H1 (cell line): ENCODE results near the gene AK2. TPM values are rescaled to one million over a fixed set of nuclear protein-coding genes. Genes with fewer than 3 reads are reported as not detected.

Experiments used
- CTCF ChIA-PET: fragments of 300-600 bp; sonication (Branson Sonifier 250); formaldehyde crosslinking; loops from one replicate; lab custom pipeline; 2021; ENCODE audit not compliant: partially characterized antibody; lab: Charles Lee
- POLR2A ChIA-PET: fragments of 300-600 bp; sonication (Branson Sonifier 250); formaldehyde crosslinking; loops from one replicate; lab custom pipeline; 2021; ENCODE audit warnings: inconsistent platforms; ENCODE audit not compliant: partially characterized antibody; lab: Charles Lee
- DNase-seq, 2 experiments: peaks; one replicate each; pipeline versions ENCODE4 v3.0.0 to v3.0.0-alpha.2; 2010 to 2022; ENCODE audit warnings: low spot score in 2 of 2, low read depth in 1 of 2, mixed read lengths in 1 of 2
- FAIRE-seq: peaks from 2 replicates; lab custom pipeline; 2011; peaks lifted over from hg19 to GRCh38; lab: Jason Lieb, UNC
- H2AFZ ChIP-seq: 2 replicates; pipeline ENCODE4 v1.8.1; 2012; ENCODE audit warnings: low read length, inconsistent platforms
- H2AK5ac ChIP-seq: 2 replicates; pipeline ENCODE4 v1.6.1; 2013; ENCODE audit warnings: low read depth, low read length
- H2BK120ac ChIP-seq: replicated peaks from 2 replicates; pipeline ENCODE3; 2013; ENCODE audit warnings: low read depth, low read length, inconsistent platforms
- H2BK12ac ChIP-seq: 2 replicates; pipeline ENCODE4 v1.6.1; 2013; ENCODE audit warnings: low read depth, low read length
- H2BK15ac ChIP-seq: 2 replicates; pipeline ENCODE4 v1.6.1; 2013; ENCODE audit warnings: low read length
- H2BK20ac ChIP-seq: 2 replicates; pipeline ENCODE4 v1.6.1; 2013; ENCODE audit warnings: low read length
- H2BK5ac ChIP-seq: 2 replicates; pipeline ENCODE4 v1.6.1; 2013; ENCODE audit warnings: low read depth, low read length
- H3K14ac ChIP-seq: 2 replicates; pipeline ENCODE4 v1.6.1; 2013; ENCODE audit warnings: inconsistent platforms; ENCODE audit not compliant: insufficient read length
- H3K18ac ChIP-seq: 2 replicates; pipeline ENCODE4 v1.6.1; 2013; ENCODE audit warnings: low read length; ENCODE audit errors: extremely low read depth
- H3K23ac ChIP-seq: 2 replicates; pipeline ENCODE4 v1.6.1; 2013; ENCODE audit warnings: inconsistent platforms; ENCODE audit not compliant: insufficient read length
- H3K23me2 ChIP-seq: 2 replicates; pipeline ENCODE4 v1.6.1; 2013; ENCODE audit warnings: low read depth, low read length
- H3K27ac ChIP-seq: 2 replicates; pipeline ENCODE4 v1.6.1; 2011; ENCODE audit warnings: low read depth, low read length, inconsistent platforms
- H3K27me3 ChIP-seq, 4 experiments: replicated peaks in 1 of 4; 1 replicate in 1 of 4; 2 replicates in 3 of 4; pipeline versions ENCODE4 v1.6.1 to v1.8.1; 2011 to 2013; ENCODE audit warnings: low read length in 3 of 4, mild to moderate bottlenecking in 3 of 4, inconsistent platforms in 2 of 4, mixed read lengths in 2 of 4, moderate library complexity in 1 of 4; ENCODE audit not compliant: control insufficient read depth in 3 of 4, insufficient read depth in 3 of 4; ENCODE audit errors: extremely low read depth in 1 of 4
- H3K36me3 ChIP-seq, 4 experiments: 2 replicates each; pipeline versions ENCODE4 v1.6.1 to v1.8.1; 2011 to 2013; ENCODE audit warnings: mild to moderate bottlenecking in 4 of 4, low read length in 3 of 4, moderate library complexity in 2 of 4, control low read depth in 1 of 4, inconsistent platforms in 1 of 4; ENCODE audit not compliant: insufficient read depth in 4 of 4, control insufficient read depth in 2 of 4
- H3K4ac ChIP-seq: replicated peaks from 2 replicates; pipeline ENCODE3; 2013; ENCODE audit warnings: low read length, low read depth, mixed read lengths, inconsistent platforms; ENCODE audit not compliant: insufficient read length
- H3K4me1 ChIP-seq, 4 experiments: replicated peaks in 1 of 4; 1 replicate in 1 of 4; 2 replicates in 3 of 4; pipeline versions ENCODE4 v1.6.1 to v1.8.1; 2011 to 2013; ENCODE audit warnings: low read length in 3 of 4, inconsistent platforms in 2 of 4, mixed read lengths in 1 of 4; ENCODE audit not compliant: insufficient read depth in 4 of 4, control insufficient read depth in 3 of 4
- H3K4me2 ChIP-seq, 2 experiments: 2 replicates each; pipeline versions ENCODE4 v1.6.1 to v1.8.1; 2011 to 2013; ENCODE audit warnings: low read depth in 2 of 2, low read length in 2 of 2, control low read depth in 1 of 2, inconsistent platforms in 1 of 2, mild to moderate bottlenecking in 1 of 2; ENCODE audit not compliant: insufficient read depth in 1 of 2
- H3K4me3 ChIP-seq, 4 experiments: fragments of 200-600, 300-600 bp in 1 of 4; sonication (generic), shearing (Covaris generic), sonication (Bioruptor Twin) in 1 of 4; 2 replicates each; pipeline versions ENCODE4 v1.5.1 to v1.8.1; 2011 to 2016; ENCODE audit warnings: low read length in 4 of 4, low read depth in 3 of 4, control low read depth in 2 of 4, inconsistent platforms in 2 of 4, mild to moderate bottlenecking in 2 of 4, mixed read lengths in 1 of 4, moderate library complexity in 1 of 4; ENCODE audit not compliant: insufficient read depth in 2 of 4; ENCODE audit errors: extremely low read depth in 1 of 4
- H3K56ac ChIP-seq: replicated peaks from 2 replicates; pipeline ENCODE3; 2013; ENCODE audit warnings: low read depth, mild to moderate bottlenecking, mixed read lengths, low read length, inconsistent platforms; ENCODE audit not compliant: insufficient read length
- H3K79me1 ChIP-seq: 2 replicates; pipeline ENCODE4 v1.6.1; 2013; ENCODE audit warnings: low read depth, low read length, control low read depth
- H3K79me2 ChIP-seq, 2 experiments: 2 replicates each; pipeline versions ENCODE4 v1.6.1 to v1.8.1; 2012 to 2013; ENCODE audit warnings: low read length in 2 of 2, mild to moderate bottlenecking in 2 of 2, inconsistent platforms in 1 of 2; ENCODE audit not compliant: insufficient read depth in 2 of 2, control insufficient read depth in 1 of 2
- H3K9ac ChIP-seq, 4 experiments: replicated peaks in 1 of 4; 1 replicate in 1 of 4; 2 replicates in 3 of 4; pipeline versions ENCODE4 v1.6.1 to v1.8.1; 2011 to 2013; ENCODE audit warnings: low read depth in 3 of 4, low read length in 3 of 4, control low read depth in 2 of 4, mild to moderate bottlenecking in 2 of 4, moderate library complexity in 2 of 4, inconsistent platforms in 1 of 4; ENCODE audit errors: extremely low read depth in 1 of 4
- H3K9me3 ChIP-seq, 2 experiments: 2 replicates each; pipeline versions ENCODE4 v1.6.1 to v1.8.1; 2012 to 2013; ENCODE audit warnings: mild to moderate bottlenecking in 2 of 2, moderate library complexity in 2 of 2, control low read depth in 1 of 2, inconsistent platforms in 1 of 2, low read depth in 1 of 2, low read length in 1 of 2, mixed read lengths in 1 of 2; ENCODE audit not compliant: insufficient read depth in 2 of 2
- H4K20me1 ChIP-seq, 2 experiments: replicated peaks in 1 of 2; 2 replicates each; pipeline versions ENCODE3 to v1.8.1; 2011 to 2013; ENCODE audit warnings: inconsistent platforms in 2 of 2, low read length in 2 of 2, mild to moderate bottlenecking in 1 of 2; ENCODE audit not compliant: insufficient read depth in 2 of 2, control insufficient read depth in 1 of 2
- H4K5ac ChIP-seq: 2 replicates; pipeline ENCODE4 v1.6.1; 2013; ENCODE audit warnings: low read length, low read depth, mixed read lengths, inconsistent platforms; ENCODE audit not compliant: insufficient read length
- H4K8ac ChIP-seq: 2 replicates; pipeline ENCODE4 v1.8.0; 2013; ENCODE audit warnings: mild to moderate bottlenecking, moderate library complexity, low read length, inconsistent platforms; ENCODE audit not compliant: insufficient read depth; ENCODE audit errors: extremely low read depth
- H4K91ac ChIP-seq: replicated peaks from 2 replicates; pipeline ENCODE3; 2013; ENCODE audit warnings: low read length, mixed read lengths, inconsistent platforms; ENCODE audit not compliant: insufficient read length
- BACH1 ChIP-seq: IDR thresholded peaks from 2 replicates; pipeline ENCODE4 v1.6.1; 2012; ENCODE audit warnings: low read length, improper control_type of control experiment
- JUND ChIP-seq: IDR thresholded peaks from 2 replicates; pipeline ENCODE4 v1.6.1; 2011; ENCODE audit warnings: mild to moderate bottlenecking, improper control_type of control experiment, low read length
- KDM1A ChIP-seq: fragments of 200-600, 300-600 bp; sonication (generic); IDR thresholded peaks from 2 replicates; pipeline ENCODE4 v1.7.1; 2016; ENCODE audit warnings: mild to moderate bottlenecking, low read length, borderline replicate concordance
- KDM5A ChIP-seq: fragments of 200-600 bp; IDR thresholded peaks from 2 replicates; pipeline ENCODE4 v1.7.1; 2012; ENCODE audit warnings: mild to moderate bottlenecking, low read length, inconsistent platforms, mixed read lengths
- POLR2A ChIP-seq, 2 experiments: IDR thresholded peaks; 1 replicate in 1 of 2; 2 replicates in 1 of 2; pipeline ENCODE4 v1.6.1; 2011; ENCODE audit warnings: low read depth in 2 of 2, low read length in 2 of 2, mild to moderate bottlenecking in 2 of 2; ENCODE audit errors: control extremely low read depth in 1 of 2
- RFX5 ChIP-seq: IDR thresholded peaks from 2 replicates; pipeline ENCODE4 v1.6.1; 2011; ENCODE audit warnings: low read depth, low read length, improper control_type of control experiment, borderline replicate concordance
- TAF7 ChIP-seq: optimal IDR thresholded peaks from 2 replicates; pipeline ENCODE3; 2011; ENCODE audit warnings: low read depth, mild to moderate bottlenecking, inconsistent platforms, low read length, moderate library complexity, borderline replicate concordance
- WGBS, 2 experiments: shearing (Covaris generic) in 1 of 2; methylation state at CpG; one replicate each; pipeline versions ENCODE4 v1.1.6 to v1.1.7; 2013 to 2015; ENCODE audit warnings: low lambda C conversion rate in 2 of 2, mixed read lengths in 2 of 2, inconsistent platforms in 1 of 2, low coverage in 1 of 2, missing lambda C conversion rate in 1 of 2; ENCODE audit not compliant: insufficient replicate concordance in 2 of 2, insufficient coverage in 1 of 2, insufficient read length in 1 of 2; ENCODE audit errors: extremely low coverage in 1 of 2, missing lambda C conversion rate in 1 of 2; 5-methylcytosine and 5-hydroxymethylcytosine counted together
- polyA plus RNA-seq, 7 experiments: library from polyadenylated mRNA; depleted of rRNA in 3 of 7; stranded (reverse) in 5 of 7; unstranded in 2 of 7; fragments of >200 nt in 5 of 7; fragments of 200-250 nt in 2 of 7; gene quantifications; 1 replicate in 5 of 7; 2 replicates in 1 of 7; 4 replicates in 1 of 7; pipeline versions ENCODE4 v1.2.1 to v1.2.3, GENCODE V29; 2011 to 2013; ENCODE audit warnings: missing spikeins in 2 of 7, mixed read lengths in 2 of 7
- total RNA-seq: library from RNA; stranded (reverse); fragmentation: NEBNext Ultra II Directional; extraction: Animal tissue kit (Norgen Biotek cat#: 25700); gene quantifications from 2 replicates; pipeline ENCODE4 v1.2.1, GENCODE V29; 2021

The AK2 gene
- total and polyA plus RNA-seq, 2 of the 8 experiments (the other 6 are each of a cell fraction or from before 2014, with no cell fraction given) = 92.3 to 137 TPM

DNA sequence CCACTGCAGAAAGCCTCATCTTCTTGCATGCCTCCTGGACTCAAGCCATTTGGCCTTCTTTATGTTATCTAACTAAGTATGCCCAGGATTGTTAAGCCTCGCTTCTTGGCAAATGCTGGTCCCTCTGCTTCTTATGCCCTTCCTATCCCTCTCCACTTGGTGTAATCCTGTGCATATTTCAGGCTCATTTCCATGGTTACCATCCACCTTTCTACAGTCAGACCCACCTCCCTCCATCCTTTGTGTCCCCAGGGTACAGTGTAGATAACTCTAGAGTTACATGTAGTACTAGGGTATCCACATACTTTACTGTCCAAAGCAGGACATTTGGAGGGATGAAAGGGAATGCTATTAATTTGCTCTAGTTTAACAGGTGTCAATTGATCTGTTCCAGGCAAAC, 65.5 kb downstream of the AK2 start:
- Histone ChIP-seq H2AK5ac (no peak overlapping the region), H2BK120ac (no peak overlapping the region), H2BK5ac (no peak overlapping the region), H3K23me2 (peaks cover 10% of the 10 kb centered on the region; the same call in 1 of the 2 replicates), H3K23ac (no peak overlapping the region), H3K9me3 (peaks cover 0 to 12% of the 10 kb centered on the region in 2 experiments; a peak in 2 of 4 replicates), H4K5ac (no peak overlapping the region), H4K91ac (no peak overlapping the region), H2BK12ac (no peak overlapping the region), H3K4ac (no peak overlapping the region), H3K4me3 (no peak overlapping the region), H4K8ac (no peak overlapping the region), H3K36me3 (no peaks in the 10 kb centered on the region), H3K4me1 (peaks cover 0 to 4% (median 3%) of the 10 kb centered on the region in 4 experiments; a peak in 2 of 7 replicates), H3K18ac (no peak overlapping the region), H3K9ac (no peak overlapping the region), H2BK20ac (no peak overlapping the region), H3K14ac (no peak overlapping the region), H2BK15ac (no peak overlapping the region), H3K4me2 (no peak overlapping the region), H3K56ac (no peak overlapping the region), H3K79me1 (no peaks in the 10 kb centered on the region), H3K79me2 (no peaks in the 10 kb centered on the region), H4K20me1 (no peaks in the 10 kb centered on the region), H3K27me3 (peaks cover 9 to 24% (median 21%) of the 10 kb centered on the region in 4 experiments), H2AFZ (no peak overlapping the region), H3K27ac (no peak overlapping the region)
- ChIA-PET POLR2A (no interaction called here), CTCF (interaction anchor here (0.9 to 1.1 kb wide), 4 partner anchors 17 to 56 kb away, joined by 3 to 4 read pairs (median 3); no protein-coding TSS in a partner anchor)
- FAIRE-seq = no peak
- no peak for DNase-seq
- WGBS, 2 experiments = 83% methylated on average over 1 of the region's 1 CpG; no CpG with 5 or more reads in 1 of the 2 experiments
- TF ChIP-seq BACH1 (no peak), JUND (no peak), KDM5A (no peak), TAF7 (no peak), KDM1A (no peak), RFX5 (no peak), POLR2A (IDR thresholded peaks at IDR 0.05; ENCODE audit: control extremely low read depth in 1 of 2, low read depth in 2 of 2, low read length in 2 of 2) (no peak)
